ENCODE data around the gene PRKG1. TPM values are rescaled to one million over a fixed set of nuclear protein-coding genes. Genes with fewer than 3 reads are reported as not detected.

Gene PRKG1
- total RNA-seq, 1 experiment from 2014 or later = 0.09 TPM

GRCh38 chr10:52280051-52280450, 1205.8 kb downstream of the PRKG1 start:
- Histone ChIP-seq H3K9me3 (peaks cover 6% of the 10 kb centered on the region; the same call in 1 of the 2 replicates), H3K4me3 (ENCODE audit: low read depth, low read length) (no peak overlapping the region), H3K36me3 (ENCODE audit: control insufficient read depth, insufficient read depth, low read length) (no peaks in the 10 kb centered on the region), H3K4me1 (no peaks in the 10 kb centered on the region), H3K27me3 (replicated peaks; ENCODE audit: control insufficient read depth, insufficient read depth, low read length) (no peaks in the 10 kb centered on the region)
- no peak overlapping the region for H3K4me3 Mint-ChIP-seq (ENCODE audit: unreplicated experiment)
- intact Hi-C loops (cut with micrococcal nuclease; ENCODE audit: unreplicated experiment) = no loop called here
- H3K36me3 Mint-ChIP-seq (ENCODE audit: insufficient read depth, unreplicated experiment) = no peaks in the 10 kb centered on the region
- no peaks in the 10 kb centered on the region for H3K9me3 Mint-ChIP-seq (ENCODE audit: unreplicated experiment)
- ChIA-PET CTCF (no interaction called here), POLR2A (interaction anchor here (0.6 kb wide), 1 partner anchor 183 kb away, joined by 3 read pairs; no protein-coding TSS in a partner anchor)
- BruUV-seq (replicated peaks) = no TSS peak
- H3K27me3 Mint-ChIP-seq (ENCODE audit: insufficient read depth, unreplicated experiment) = no peaks in the 10 kb centered on the region
- no peaks in the 10 kb centered on the region for H3K4me1 Mint-ChIP-seq (ENCODE audit: low read depth, unreplicated experiment)
- no peak overlapping the region for H3K27ac Mint-ChIP-seq (ENCODE audit: unreplicated experiment)
- no peak for DNase-seq
- TF ChIP-seq CTCF (IDR thresholded peaks at IDR 0.05; ENCODE audit: insufficient read depth in 1 of 2, low read depth in 1 of 2, low read length in 1 of 2, severe bottlenecking in 1 of 2, unreplicated experiment in 1 of 2) = no peak

- BruUV-seq (replicated peaks) = no TSS peak
- no peak for DNase-seq
- Mint-ChIP-seq H3K27me3 (ENCODE audit: insufficient read depth, unreplicated experiment) (no peaks in the 10 kb centered on the region), H3K36me3 (ENCODE audit: insufficient read depth, unreplicated experiment) (no peaks in the 10 kb centered on the region), H3K27ac (ENCODE audit: unreplicated experiment) (no peak overlapping the region), H3K4me3 (ENCODE audit: unreplicated experiment) (no peak overlapping the region), H3K4me1 (ENCODE audit: low read depth, unreplicated experiment) (no peaks in the 10 kb centered on the region), H3K9me3 (ENCODE audit: unreplicated experiment) (no peaks in the 10 kb centered on the region)
- TF ChIP-seq CTCF (IDR thresholded peaks at IDR 0.05; ENCODE audit: insufficient read depth in 1 of 2, low read depth in 1 of 2, low read length in 1 of 2, severe bottlenecking in 1 of 2, unreplicated experiment in 1 of 2) = no peak
- no peaks in the 10 kb centered on the region for H3K36me3 ChIP-seq (ENCODE audit: control insufficient read depth, insufficient read depth, low read length)
- intact Hi-C loops (cut with micrococcal nuclease; ENCODE audit: unreplicated experiment) = no loop called here
- no peak overlapping the region for H3K4me3 ChIP-seq (ENCODE audit: low read depth, low read length)
- H3K27me3 ChIP-seq (replicated peaks; ENCODE audit: control insufficient read depth, insufficient read depth, low read length) = no peaks in the 10 kb centered on the region
- ChIA-PET POLR2A (no interaction called here), CTCF (no interaction called here)
- peaks cover 2% of the 10 kb centered on the region; the same call in 1 of the 2 replicates for H3K9me3 ChIP-seq
- H3K4me1 ChIP-seq = no peaks in the 10 kb centered on the region
Observed at GRCh38 chr10:52283174-52283573, 1208.9 kb downstream of the PRKG1 start.

- H3K36me3 Mint-ChIP-seq (ENCODE audit: insufficient read depth, unreplicated experiment) = no peaks in the 10 kb centered on the region
- H3K9me3 ChIP-seq = no peaks in the 10 kb centered on the region
- ChIA-PET POLR2A (no interaction called here), CTCF (no interaction called here)
- no peaks in the 10 kb centered on the region for H3K27me3 Mint-ChIP-seq (ENCODE audit: insufficient read depth, unreplicated experiment)
- H3K9me3 Mint-ChIP-seq (ENCODE audit: unreplicated experiment) = no peaks in the 10 kb centered on the region
- H3K4me1 ChIP-seq = no peaks in the 10 kb centered on the region
- no peak for DNase-seq
- H3K4me1 Mint-ChIP-seq (ENCODE audit: low read depth, unreplicated experiment) = no peaks in the 10 kb centered on the region
- no peak overlapping the region for H3K4me3 ChIP-seq (ENCODE audit: low read depth, low read length)
- BruUV-seq (replicated peaks) = no TSS peak
- H3K27ac Mint-ChIP-seq (ENCODE audit: unreplicated experiment) = no peak overlapping the region
- H3K27me3 ChIP-seq (replicated peaks; ENCODE audit: control insufficient read depth, insufficient read depth, low read length) = no peaks in the 10 kb centered on the region
- H3K4me3 Mint-ChIP-seq (ENCODE audit: unreplicated experiment) = no peak overlapping the region
- no peaks in the 10 kb centered on the region for H3K36me3 ChIP-seq (ENCODE audit: control insufficient read depth, insufficient read depth, low read length)
- intact Hi-C loops (cut with micrococcal nuclease; ENCODE audit: unreplicated experiment) = no loop called here
- no peak for TF ChIP-seq CTCF (IDR thresholded peaks at IDR 0.05; ENCODE audit: insufficient read depth in 1 of 2, low read depth in 1 of 2, low read length in 1 of 2, severe bottlenecking in 1 of 2, unreplicated experiment in 1 of 2)
Observed at GRCh38 chr10:52284416-52285013, 1210.2 kb downstream of the PRKG1 start.

Data from Caco-2 (cell line).